Mucosa of rectum (tissue), 2 donors: ENCODE data around the gene GPR137B.

ENCODE experiments used
- H3K27ac ChIP-seq, 2 donors: one replicate each; pipeline ENCODE4 v1.7.0; 2013; ENCODE audit warnings: inconsistent platforms in 2 of 2, low read depth in 2 of 2, low read length in 2 of 2
- H3K27me3 ChIP-seq, 2 donors: one replicate each; pipeline ENCODE4 v1.7.0; 2013; ENCODE audit warnings: low read length in 2 of 2; ENCODE audit not compliant: control insufficient read depth in 2 of 2, insufficient read depth in 2 of 2
- H3K36me3 ChIP-seq, 2 donors: one replicate each; pipeline ENCODE4 v1.7.0; 2013; ENCODE audit warnings: low read length in 2 of 2; ENCODE audit not compliant: control insufficient read depth in 2 of 2, insufficient read depth in 2 of 2
- H3K4me1 ChIP-seq, 2 donors: one replicate each; pipeline ENCODE4 v1.7.0; 2013; ENCODE audit warnings: low read length in 2 of 2, mild to moderate bottlenecking in 1 of 2; ENCODE audit not compliant: control insufficient read depth in 2 of 2, insufficient read depth in 2 of 2
- H3K4me3 ChIP-seq, 2 donors: one replicate each; pipeline ENCODE4 v1.7.0; 2013; ENCODE audit warnings: low read length in 2 of 2
- H3K9ac ChIP-seq, 2 donors: one replicate each; pipeline ENCODE4 v1.7.0; 2013; ENCODE audit warnings: low read length in 2 of 2, low read depth in 1 of 2, mild to moderate bottlenecking in 1 of 2
- H3K9me3 ChIP-seq, 2 donors: one replicate each; pipeline ENCODE4 v1.7.0; 2013; ENCODE audit warnings: low read length in 2 of 2; ENCODE audit not compliant: control insufficient read depth in 2 of 2
- donor health status: healthy.
- donor health status: Normal muscosa, but diverticular disease.

GPR137B gene

DNA sequence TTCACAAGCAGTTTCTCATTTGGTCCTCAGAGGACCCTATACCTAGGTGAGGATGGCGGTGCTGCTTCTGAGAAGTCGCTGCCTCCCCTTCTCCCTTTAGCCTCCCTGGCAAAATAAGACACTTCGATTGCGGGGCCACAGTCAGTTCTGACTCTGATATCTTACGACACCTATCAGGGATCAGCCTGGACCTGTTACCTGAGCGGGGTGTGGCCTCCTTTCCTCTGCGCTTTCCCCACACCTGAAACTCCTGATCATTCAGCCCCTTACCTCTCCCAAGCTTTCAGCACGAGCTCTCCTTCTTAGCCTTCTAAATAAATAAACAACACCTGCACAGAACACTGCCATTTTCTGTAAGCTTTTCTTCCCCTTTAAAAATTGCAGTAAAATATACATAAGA, 24.6 kb upstream of the GPR137B start:
- H3K4me3 ChIP-seq: no peak overlapping the region
- no peak overlapping the region for H3K27ac ChIP-seq
- H3K9me3 ChIP-seq: no peaks in the 10 kb centered on the region
- no peak overlapping the region for H3K9ac ChIP-seq
- peaks cover 0 to 2% of the 10 kb centered on the region in 2 donors for H3K4me1 ChIP-seq
- H3K36me3 ChIP-seq: no peaks in the 10 kb centered on the region
- no peaks in the 10 kb centered on the region for H3K27me3 ChIP-seq

GRCh38 chr1:236119943-236120484, 22.3 kb upstream of the GPR137B start:
- Histone ChIP-seq H3K4me1 (peaks cover 0 to 2% of the 10 kb centered on the region in 2 donors), H3K9ac (no peak overlapping the region), H3K36me3 (no peaks in the 10 kb centered on the region), H3K27me3 (peaks cover 0 to 3% of the 10 kb centered on the region in 2 donors), H3K9me3 (no peaks in the 10 kb centered on the region), H3K27ac (no peak overlapping the region), H3K4me3 (no peak overlapping the region)

DNA sequence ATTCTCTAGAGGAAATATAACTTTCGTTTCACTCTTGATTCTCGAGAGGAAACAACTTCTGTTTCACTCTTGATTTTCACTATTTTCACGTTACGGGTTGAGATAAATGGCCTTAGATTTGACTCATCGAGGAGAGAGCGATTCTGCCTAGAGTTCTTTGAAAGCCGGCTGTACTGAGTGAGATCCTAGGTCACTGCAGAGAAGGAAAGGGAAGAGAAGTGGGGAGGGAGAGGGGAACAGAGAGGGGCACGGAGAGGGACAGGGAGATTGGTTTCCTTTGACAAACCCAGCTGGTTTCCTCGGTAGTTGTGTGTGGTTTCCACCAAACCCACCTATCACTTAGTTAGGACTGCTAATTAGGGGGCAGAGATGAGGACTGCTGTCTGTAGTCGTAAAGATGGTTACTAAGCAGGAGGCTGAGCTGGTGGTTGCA, 21.6 kb upstream of the GPR137B start:
- H3K36me3 ChIP-seq: no peaks in the 10 kb centered on the region
- peaks cover 0 to 3% of the 10 kb centered on the region in 2 donors for H3K27me3 ChIP-seq
- H3K9me3 ChIP-seq: no peaks in the 10 kb centered on the region
- no peak overlapping the region for H3K9ac ChIP-seq
- H3K27ac ChIP-seq: no peak overlapping the region
- peak overlapping the region in 1 of 2 donors; percentile 7 for H3K4me3 ChIP-seq
- peaks cover 0 to 2% of the 10 kb centered on the region in 2 donors for H3K4me1 ChIP-seq

DNA sequence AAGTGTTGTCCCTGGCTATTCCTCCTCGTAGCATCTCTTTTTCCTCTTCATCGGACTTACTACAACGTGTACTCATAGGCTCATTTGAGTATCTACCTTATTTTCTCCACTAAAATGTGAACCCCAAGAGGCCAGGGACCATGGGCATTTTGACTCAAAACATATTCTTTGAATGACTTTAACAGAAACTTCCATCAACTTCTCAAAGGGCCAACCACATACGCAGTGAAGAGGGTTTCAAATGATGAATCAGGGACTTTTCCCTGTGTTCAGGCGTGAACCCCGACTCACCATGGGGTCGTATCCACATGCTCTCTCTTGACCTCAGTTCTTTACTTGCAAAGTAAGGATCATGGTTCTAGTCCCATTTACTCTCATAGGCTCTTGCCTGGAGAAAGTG, 20.2 kb upstream of the GPR137B start:
- peaks cover 0 to 2% of the 10 kb centered on the region in 2 donors for H3K4me1 ChIP-seq
- no peak overlapping the region for H3K9ac ChIP-seq
- H3K4me3 ChIP-seq: no peak overlapping the region
- no peaks in the 10 kb centered on the region for H3K9me3 ChIP-seq
- H3K27ac ChIP-seq: no peak overlapping the region
- no peaks in the 10 kb centered on the region for H3K36me3 ChIP-seq
- peaks cover 0 to 3% of the 10 kb centered on the region in 2 donors for H3K27me3 ChIP-seq

- no peaks in the 10 kb centered on the region for H3K9me3 ChIP-seq
- peaks cover 0 to 3% of the 10 kb centered on the region in 2 donors for H3K27me3 ChIP-seq
These were observed 18.8 kb upstream of the GPR137B start for GRCh38 chr1:236123563-236123962.

DNA sequence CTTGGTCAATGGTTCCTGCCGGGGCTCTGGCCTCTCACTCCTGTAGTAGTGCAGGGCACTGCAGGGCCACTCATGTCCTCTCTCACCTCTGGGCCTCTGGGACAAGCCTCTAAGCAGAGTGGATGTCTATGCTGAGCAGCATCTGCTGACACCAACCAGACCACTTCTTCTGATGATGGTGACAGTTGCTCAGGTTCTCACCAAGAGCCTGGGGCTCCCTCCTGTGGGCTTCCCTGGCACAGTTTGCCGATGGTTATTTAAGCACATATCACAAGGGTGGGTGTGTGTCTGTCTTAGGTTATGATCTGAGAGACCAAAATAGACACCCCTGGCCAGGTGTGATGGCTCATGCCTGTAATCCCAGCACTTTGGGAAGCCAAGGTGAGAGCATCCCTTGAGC, 17.4 kb upstream of the GPR137B start:
- Histone ChIP-seq H3K27ac (no peak overlapping the region), H3K36me3 (no peaks in the 10 kb centered on the region), H3K27me3 (peaks cover 0 to 3% of the 10 kb centered on the region in 2 donors), H3K4me3 (no peak overlapping the region), H3K9ac (no peak overlapping the region), H3K4me1 (peaks cover 0 to 2% of the 10 kb centered on the region in 2 donors), H3K9me3 (no peaks in the 10 kb centered on the region)

More at GRCh38 chr1:236123563-236123962, 18.8 kb upstream of the GPR137B start:
- Histone ChIP-seq H3K4me3 (no peak overlapping the region), H3K36me3 (no peaks in the 10 kb centered on the region), H3K9ac (no peak overlapping the region), H3K27ac (no peak overlapping the region), H3K4me1 (peaks cover 0 to 2% of the 10 kb centered on the region in 2 donors)

GRCh38 chr1:236127045-236127444, 15.3 kb upstream of the GPR137B start:
- H3K9ac ChIP-seq: no peak overlapping the region

DNA sequence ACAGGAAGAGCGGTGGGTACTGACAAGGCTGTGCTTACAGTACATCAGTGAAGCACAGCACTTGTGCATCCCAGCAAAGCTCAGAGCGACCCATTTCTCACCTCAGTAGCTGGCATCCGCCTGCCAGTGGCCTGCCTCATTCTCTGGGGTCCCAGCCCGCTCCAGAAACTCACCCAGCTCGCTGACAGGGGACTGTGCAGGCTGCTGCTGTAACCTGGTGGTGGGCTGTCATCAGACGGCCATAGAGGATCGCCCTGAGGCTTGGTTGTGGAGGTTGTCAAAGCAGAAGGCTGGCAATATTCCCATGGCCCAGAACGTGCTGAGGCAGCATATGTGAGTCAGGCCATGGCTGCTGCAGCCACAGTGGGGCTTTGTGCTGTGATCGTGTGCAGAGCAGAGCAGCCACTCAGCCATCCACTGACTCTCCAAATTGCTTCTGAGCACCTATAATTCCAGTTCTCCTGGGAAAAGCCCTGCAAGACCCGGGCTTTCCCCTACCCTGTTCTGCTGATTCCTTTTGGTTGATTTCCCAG, 13.6 kb upstream of the GPR137B start:
- Histone ChIP-seq H3K4me1 (no peaks in the 10 kb centered on the region), H3K36me3 (no peaks in the 10 kb centered on the region), H3K9me3 (no peaks in the 10 kb centered on the region), H3K27me3 (peaks cover 0 to 3% of the 10 kb centered on the region in 2 donors), H3K9ac (no peak overlapping the region), H3K4me3 (no peak overlapping the region), H3K27ac (no peak overlapping the region)

More at GRCh38 chr1:236127045-236127444, 15.3 kb upstream of the GPR137B start:
- Histone ChIP-seq H3K27me3 (peaks cover 0 to 3% of the 10 kb centered on the region in 2 donors), H3K4me1 (no peaks in the 10 kb centered on the region), H3K27ac (no peak overlapping the region), H3K4me3 (no peak overlapping the region), H3K36me3 (no peaks in the 10 kb centered on the region), H3K9me3 (no peaks in the 10 kb centered on the region)

- Histone ChIP-seq H3K4me3 (no peak overlapping the region), H3K9ac (no peak overlapping the region), H3K9me3 (no peaks in the 10 kb centered on the region), H3K36me3 (no peaks in the 10 kb centered on the region), H3K27ac (no peak overlapping the region), H3K27me3 (no peaks in the 10 kb centered on the region), H3K4me1 (no peaks in the 10 kb centered on the region)
These were observed 13.0 kb upstream of the GPR137B start for GRCh38 chr1:236129306-236129705.

- H3K36me3 ChIP-seq: no peaks in the 10 kb centered on the region
- H3K9ac ChIP-seq: no peak overlapping the region
- no peaks in the 10 kb centered on the region for H3K4me1 ChIP-seq
- no peak overlapping the region for H3K4me3 ChIP-seq
- no peak overlapping the region for H3K27ac ChIP-seq
- H3K27me3 ChIP-seq: no peaks in the 10 kb centered on the region
- H3K9me3 ChIP-seq: no peaks in the 10 kb centered on the region
These were observed 12.0 kb upstream of the GPR137B start for GRCh38 chr1:236130372-236130771.
